Lung (tissue), 12 donors: Measurements from ENCODE around the gene C9orf85. TPM values are rescaled to one million over a fixed set of nuclear protein-coding genes. Genes with fewer than 3 reads are reported as not detected.
A peak's percentile ranks its signal among the peaks of the same experiment; 100 is the strongest.

ENCODE experiments used
- ATAC-seq: fragments of 200-7000 bp; cut with Tn5 transposase; one replicate; pipeline ENCODE4 v1.9.1; 2020; ENCODE audit warnings: moderate number of reproducible peaks; ENCODE audit not compliant: insufficient read depth, low FRiP score
- DNase-seq, 3 donors: peaks; one replicate each; pipeline ENCODE4 v3.0.0-alpha.2; 2013 to 2017
- H3K27ac ChIP-seq, 2 donors: one replicate each; pipeline ENCODE4 v1.5.1; 2013; ENCODE audit warnings: mild to moderate bottlenecking in 2 of 2, moderate library complexity in 2 of 2, control low read depth in 1 of 2, inconsistent platforms in 1 of 2, low read depth in 1 of 2, low read length in 1 of 2
- H3K27me3 ChIP-seq, 3 donors: one replicate each; pipeline ENCODE4 v1.5.1; 2013; ENCODE audit warnings: low read length in 2 of 3; ENCODE audit not compliant: control insufficient read depth in 3 of 3, insufficient read depth in 3 of 3
- H3K36me3 ChIP-seq, 4 donors: one replicate each; pipeline ENCODE4 v1.5.1; 2013; ENCODE audit warnings: low read length in 4 of 4, mild to moderate bottlenecking in 1 of 4, moderate library complexity in 1 of 4; ENCODE audit not compliant: control insufficient read depth in 4 of 4, insufficient read depth in 4 of 4
- H3K4me1 ChIP-seq, 5 donors: one replicate each; pipeline ENCODE4 v1.5.1; 2013; ENCODE audit warnings: low read length in 5 of 5, mild to moderate bottlenecking in 2 of 5, moderate library complexity in 1 of 5; ENCODE audit not compliant: control insufficient read depth in 5 of 5, insufficient read depth in 5 of 5
- H3K4me3 ChIP-seq: one replicate; pipeline ENCODE4 v1.5.1; 2013; ENCODE audit warnings: mild to moderate bottlenecking, control low read depth, moderate library complexity
- H3K9ac ChIP-seq, 2 donors: one replicate each; pipeline ENCODE4 v1.5.1; 2013; ENCODE audit warnings: low read length in 2 of 2, control low read depth in 1 of 2; ENCODE audit not compliant: insufficient read depth in 1 of 2
- H3K9me3 ChIP-seq, 4 donors: one replicate each; pipeline ENCODE4 v1.5.1; 2013; ENCODE audit warnings: low read length in 3 of 4, mild to moderate bottlenecking in 1 of 4, moderate library complexity in 1 of 4; ENCODE audit not compliant: control insufficient read depth in 4 of 4, insufficient read depth in 3 of 4
- CTCF ChIP-seq: IDR thresholded peaks from 2 replicates; pipeline ENCODE4 v1.5.1; 2012; ENCODE audit warnings: mild to moderate bottlenecking; ENCODE audit errors: control extremely low read depth, extremely low read depth
- WGBS, 2 donors: extraction: QIAGEN DNeasy Blood & Tissue Kit; methylation state at CpG; one replicate each; pipeline ENCODE4 v1.1.7; 2013; 5-methylcytosine and 5-hydroxymethylcytosine counted together
- polyA plus RNA-seq, 2 donors: library from polyadenylated mRNA; stranded (reverse); fragments of 200-250 nt; gene quantifications; one replicate each; pipeline ENCODE4 v1.2.1, GENCODE V29; 2013
- total RNA-seq, 2 donors: library from RNA; depleted of rRNA in 1 of 2; stranded (reverse); fragments of >200 nt in 1 of 2; gene quantifications; one replicate each; pipeline ENCODE4 v1.2.1, GENCODE V29; 2014 to 2021
- donor health status: control.
- donor health status: control.
- donor health status: Bipolar disorder and iron deficiency.
- donor health status: healthy.
- donor health status: DM: yes; HTN: yes; CAD: no.

C9orf85 gene
- total and polyA plus RNA-seq, 4 donors, result 6.1 to 17.3 (median 7.9) TPM

- Histone ChIP-seq H3K9ac (no peak overlapping the region), H3K36me3 (peaks cover 0 to under 1% (median 0%) of the 10 kb centered on the region in 4 donors), H3K9me3 (no peaks in the 10 kb centered on the region), H3K4me1 (peaks cover 0 to 12% (median 0%) of the 10 kb centered on the region in 5 donors), H3K27ac (no peak overlapping the region), H3K4me3 (no peak overlapping the region), H3K27me3 (no peaks in the 10 kb centered on the region)
- DNase-seq (no peak), ATAC-seq (no peak)
- WGBS, 2 donors, result 34 to 61% methylated on average over 5 of the region's 5 CpGs
- TF ChIP-seq CTCF, result no peak
These were observed 69.1 kb downstream of the C9orf85 start for GRCh38 chr9:71980266-71981190.

GRCh38 chr9:71981944-71982343 lies 70.5 kb downstream of the C9orf85 start:
- Histone ChIP-seq H3K9me3 (no peaks in the 10 kb centered on the region), H3K36me3 (peaks cover 0 to 2% (median 0%) of the 10 kb centered on the region in 4 donors), H3K9ac (no peak overlapping the region), H3K27me3 (no peaks in the 10 kb centered on the region), H3K4me1 (peaks cover 0 to 12% (median 0%) of the 10 kb centered on the region in 5 donors), H3K4me3 (no peak overlapping the region), H3K27ac (no peak overlapping the region)
- DNase-seq (no peak), ATAC-seq (no peak)
- no peak for TF ChIP-seq CTCF
- WGBS, 2 donors, result 73 to 97% methylated on average over 2 of the region's 2 CpGs

- no peak overlapping the region for H3K9ac ChIP-seq
- H3K36me3 ChIP-seq, result peaks cover 0 to 2% (median 0%) of the 10 kb centered on the region in 4 donors
- H3K9me3 ChIP-seq, result no peaks in the 10 kb centered on the region
- no peak overlapping the region for H3K27ac ChIP-seq
- peak; percentile 15 to 31 (median 26) for DNase-seq
- peaks cover 0 to 12% (median 0%) of the 10 kb centered on the region in 5 donors for H3K4me1 ChIP-seq
- no peak overlapping the region for H3K4me3 ChIP-seq
- 74 to 87% methylated on average over 2 of the region's 2 CpGs for WGBS, 2 donors
- no peaks in the 10 kb centered on the region for H3K27me3 ChIP-seq
- ATAC-seq, result no peak
- no peak for TF ChIP-seq CTCF
These were observed 73.0 kb downstream of the C9orf85 start for GRCh38 chr9:71984403-71984802.
